Activated naive CD4-positive, alpha-beta T cell (primary cell): Measurements from ENCODE around the gene SCAMP2.
"Not testable (repeated sequence)": the region's sequence is repeated elsewhere in the genome, so short reads cannot be mapped to it uniquely, and the experiment has no call there.

Experiments
- DNase-seq, 4 experiments: peaks; one replicate each; lab custom pipeline; 2025; lab: John Stamatoyannopoulos, UW

The SCAMP2 gene, protein sequence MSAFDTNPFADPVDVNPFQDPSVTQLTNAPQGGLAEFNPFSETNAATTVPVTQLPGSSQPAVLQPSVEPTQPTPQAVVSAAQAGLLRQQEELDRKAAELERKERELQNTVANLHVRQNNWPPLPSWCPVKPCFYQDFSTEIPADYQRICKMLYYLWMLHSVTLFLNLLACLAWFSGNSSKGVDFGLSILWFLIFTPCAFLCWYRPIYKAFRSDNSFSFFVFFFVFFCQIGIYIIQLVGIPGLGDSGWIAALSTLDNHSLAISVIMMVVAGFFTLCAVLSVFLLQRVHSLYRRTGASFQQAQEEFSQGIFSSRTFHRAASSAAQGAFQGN

DNA sequence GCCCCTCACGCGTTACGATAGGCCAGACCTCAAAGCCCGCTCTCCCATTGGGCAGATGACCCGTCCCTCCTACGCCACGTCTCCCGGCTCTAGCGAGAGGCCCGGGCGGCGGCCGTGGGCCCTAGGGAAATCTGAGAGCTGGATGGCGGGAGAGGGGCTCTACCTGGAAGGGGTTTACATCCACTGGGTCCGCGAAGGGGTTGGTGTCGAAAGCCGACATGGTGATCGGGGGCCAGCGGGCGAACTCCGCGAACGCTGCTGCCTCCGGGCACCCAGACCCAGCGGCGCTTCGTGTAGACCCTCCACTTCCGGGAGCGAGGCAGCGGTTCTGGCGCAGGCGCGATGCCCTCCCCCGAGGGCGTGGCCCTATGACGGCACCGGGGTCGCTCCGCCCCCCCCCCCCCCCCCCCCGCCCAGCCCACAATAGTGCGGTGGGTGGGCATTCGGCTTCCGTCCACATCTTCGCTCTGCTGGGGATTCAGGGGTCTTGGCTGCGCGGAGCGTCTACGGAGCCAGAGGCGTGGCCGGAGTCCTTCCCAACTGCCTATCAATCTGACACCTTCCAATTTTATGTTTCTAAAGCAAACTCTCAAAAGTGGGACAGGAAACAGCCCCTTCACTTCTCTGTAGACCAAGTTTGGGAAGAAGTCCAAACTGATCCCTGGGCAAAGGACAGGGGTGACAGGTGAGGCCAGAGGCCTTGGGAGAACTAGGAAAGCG lies at the start of gene SCAMP2:
SCAMP2 (minus strand) TSS at position 330 of the 720 bp plus-strand sequence; CDS start at position 220, 110 bp downstream.
- peak; percentile 79 to 94 (median 88) for DNase-seq

DNA sequence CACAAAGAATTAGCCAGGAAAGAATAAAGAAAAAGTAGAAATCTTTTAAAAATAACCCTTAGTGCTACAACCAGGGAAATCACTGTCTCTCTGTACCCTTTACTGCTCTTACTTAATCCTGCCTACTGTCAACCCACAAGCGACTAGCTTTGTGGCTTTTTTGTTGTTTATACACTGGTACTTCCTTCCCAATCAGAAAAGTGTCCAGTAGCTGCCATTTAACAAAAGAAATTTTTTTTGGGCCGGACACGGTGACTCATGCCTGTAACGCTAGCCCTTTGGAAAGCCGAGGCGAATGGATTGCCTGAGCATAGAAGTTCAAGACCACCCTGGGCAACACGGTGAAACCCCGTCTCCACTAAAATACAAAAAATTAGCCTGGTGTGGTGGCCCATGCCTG lies 47.3 kb upstream of the SCAMP2 start:
- DNase-seq = no peak

DNA sequence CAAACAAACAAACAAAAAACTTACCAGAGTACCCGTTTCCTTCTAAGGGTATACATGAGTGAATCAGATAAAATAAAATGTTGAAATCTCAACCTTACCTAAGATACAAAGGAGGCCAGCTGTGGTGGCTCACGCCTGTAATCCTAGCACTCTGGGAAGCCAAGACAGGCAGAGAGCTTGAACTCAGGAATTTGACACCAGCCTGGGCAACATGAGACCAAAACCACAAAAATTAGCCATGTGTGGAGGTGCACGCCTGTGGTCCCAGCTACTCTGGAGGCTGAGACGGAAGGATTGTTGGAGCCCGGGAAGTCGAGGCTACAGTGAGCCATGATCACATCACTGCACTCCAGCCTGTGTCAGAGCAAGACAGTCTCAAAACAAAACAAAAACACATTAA lies 44.5 kb upstream of the SCAMP2 start:
- no peak for DNase-seq

DNA sequence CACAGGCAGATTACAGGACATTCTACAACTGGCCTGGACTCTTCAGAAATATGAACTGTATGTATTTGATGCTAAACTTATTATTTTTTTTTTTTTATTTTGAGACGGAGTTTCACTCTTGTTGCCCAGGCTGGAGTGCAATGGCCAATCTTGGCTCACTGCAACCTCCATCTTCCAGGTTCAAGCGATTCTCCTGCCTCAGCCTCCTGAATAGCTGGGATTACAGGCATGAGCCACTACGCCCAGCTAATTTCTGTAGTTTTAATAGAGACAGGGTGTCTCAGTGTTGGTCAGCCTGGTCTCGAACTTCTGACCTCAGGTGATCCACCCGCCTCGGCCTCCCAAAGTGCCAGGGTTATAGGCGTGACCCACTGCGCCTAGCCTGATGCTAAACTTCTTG lies 40.6 kb upstream of the SCAMP2 start:
- not testable (repeated sequence) for DNase-seq

DNA sequence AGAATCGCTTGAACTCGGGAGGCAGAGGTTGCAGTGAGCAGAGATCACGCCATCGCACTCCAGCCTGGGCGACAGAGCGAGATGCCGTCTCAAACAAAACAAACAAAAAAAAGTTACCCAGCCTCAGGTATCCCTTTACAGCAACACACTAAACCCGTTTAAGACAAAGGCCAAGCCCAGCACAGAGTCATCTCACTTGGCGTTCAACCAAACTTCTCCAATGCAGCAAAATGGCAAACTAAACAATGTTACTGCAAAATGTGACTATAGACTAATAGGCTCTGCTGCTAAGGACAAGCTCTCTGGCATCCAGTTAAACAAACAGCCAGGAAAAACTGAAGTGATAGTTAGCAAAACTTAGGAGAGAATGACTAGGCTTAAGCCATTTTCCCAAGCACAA lies 39.9 kb upstream of the SCAMP2 start:
- DNase-seq = no peak

DNA sequence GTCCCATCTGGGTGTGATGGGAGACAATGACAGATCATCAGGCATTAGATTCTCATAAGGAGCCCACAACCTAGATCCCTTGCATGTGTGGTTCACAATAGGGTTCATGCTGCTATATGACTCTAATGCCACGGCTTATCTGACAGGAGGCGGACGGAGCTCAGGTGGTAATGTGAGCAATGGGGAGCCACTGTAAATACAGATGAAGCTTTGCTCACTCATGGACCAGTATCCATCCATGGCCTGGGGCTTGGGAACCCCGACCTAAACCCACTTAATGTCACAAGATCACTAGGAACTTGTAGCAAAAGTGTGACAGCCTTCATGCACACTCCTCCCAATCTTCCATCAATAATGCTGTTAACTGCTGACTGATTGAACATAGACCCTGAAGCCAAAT lies 35.5 kb upstream of the SCAMP2 start:
- no peak for DNase-seq

- no peak for DNase-seq
Measured at GRCh38 chr15:74907163-74907870, 34.2 kb upstream of the SCAMP2 start.

DNA sequence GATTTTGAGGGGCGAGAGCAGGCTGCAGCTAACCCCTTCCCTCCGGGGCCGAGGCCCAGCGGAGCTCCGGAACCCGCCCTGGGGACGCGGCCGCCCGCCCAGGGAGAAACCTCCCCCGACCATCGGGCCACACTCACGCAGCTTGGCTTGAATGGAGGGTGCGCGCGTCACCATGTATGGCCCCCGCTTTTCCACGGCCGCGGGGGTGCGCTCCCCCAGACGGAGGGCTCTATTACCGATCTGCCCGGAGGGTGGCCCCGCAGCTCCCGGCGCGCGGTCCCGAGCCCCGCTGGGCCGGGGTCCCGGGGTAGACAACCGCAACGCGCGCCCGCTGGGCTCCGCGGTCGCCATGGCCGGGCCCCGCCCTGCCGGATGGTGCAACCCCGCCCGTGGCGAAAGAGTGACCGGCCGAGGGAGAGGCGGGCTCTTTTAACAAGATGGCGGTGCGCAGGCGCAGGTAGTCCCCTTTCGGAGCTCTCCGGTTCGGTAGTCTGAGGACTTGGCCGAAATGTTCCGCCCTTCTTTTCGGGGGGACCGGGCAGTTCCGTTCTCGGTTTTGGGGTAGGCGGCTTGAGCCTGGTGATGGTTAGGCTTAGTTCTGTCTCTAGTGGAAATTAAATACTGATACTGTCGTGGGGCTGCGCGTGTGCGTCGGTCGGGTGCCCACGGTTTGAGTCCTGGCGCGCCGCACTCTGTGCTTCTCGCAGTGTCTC lies 33.4 kb upstream of the SCAMP2 start, which contains the start of gene FAM219B:
FAM219B (minus strand) TSS at position 402 of the 713 bp plus-strand sequence; CDS start at position 351, 51 bp downstream.
- peak; percentile 26 to 58 (median 42) for DNase-seq

- peak in 1 of 4 experiments; percentile 26 for DNase-seq
Measured at GRCh38 chr15:74906067-74906449, 32.9 kb upstream of the SCAMP2 start.

DNA sequence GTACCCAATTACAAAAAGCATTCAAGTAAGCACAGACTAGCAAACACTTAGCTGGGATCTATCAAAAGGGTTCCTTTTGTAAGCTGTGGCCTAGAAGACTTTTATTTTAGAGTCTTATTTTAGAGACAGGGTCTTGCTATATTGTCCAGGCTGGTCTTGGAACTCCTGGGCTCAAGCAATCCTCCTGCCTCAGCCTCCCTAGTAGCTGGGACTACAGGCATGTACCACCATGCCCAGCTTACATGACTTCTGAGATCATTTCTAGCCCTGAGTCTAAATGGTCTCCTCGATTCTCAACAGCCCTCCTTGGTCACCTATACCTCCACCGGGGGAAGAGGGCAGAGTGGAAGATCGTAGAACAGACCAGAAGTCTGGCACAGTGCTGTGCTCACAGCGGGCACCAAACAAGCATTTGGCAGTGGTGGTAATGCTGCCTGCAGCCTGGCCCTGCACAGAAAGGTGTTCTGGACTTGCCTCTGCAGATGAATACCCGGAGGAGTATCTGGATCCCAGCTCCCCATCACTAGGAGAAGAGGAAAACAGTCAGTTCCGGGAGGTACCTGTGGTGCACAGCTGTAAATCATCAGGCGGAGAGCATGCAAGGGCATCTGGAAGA lies 31.1 kb upstream of the SCAMP2 start:
- DNase-seq = no peak

GRCh38 chr15:74903676-74904075 lies 30.5 kb upstream of the SCAMP2 start:
- no peak for DNase-seq

DNA sequence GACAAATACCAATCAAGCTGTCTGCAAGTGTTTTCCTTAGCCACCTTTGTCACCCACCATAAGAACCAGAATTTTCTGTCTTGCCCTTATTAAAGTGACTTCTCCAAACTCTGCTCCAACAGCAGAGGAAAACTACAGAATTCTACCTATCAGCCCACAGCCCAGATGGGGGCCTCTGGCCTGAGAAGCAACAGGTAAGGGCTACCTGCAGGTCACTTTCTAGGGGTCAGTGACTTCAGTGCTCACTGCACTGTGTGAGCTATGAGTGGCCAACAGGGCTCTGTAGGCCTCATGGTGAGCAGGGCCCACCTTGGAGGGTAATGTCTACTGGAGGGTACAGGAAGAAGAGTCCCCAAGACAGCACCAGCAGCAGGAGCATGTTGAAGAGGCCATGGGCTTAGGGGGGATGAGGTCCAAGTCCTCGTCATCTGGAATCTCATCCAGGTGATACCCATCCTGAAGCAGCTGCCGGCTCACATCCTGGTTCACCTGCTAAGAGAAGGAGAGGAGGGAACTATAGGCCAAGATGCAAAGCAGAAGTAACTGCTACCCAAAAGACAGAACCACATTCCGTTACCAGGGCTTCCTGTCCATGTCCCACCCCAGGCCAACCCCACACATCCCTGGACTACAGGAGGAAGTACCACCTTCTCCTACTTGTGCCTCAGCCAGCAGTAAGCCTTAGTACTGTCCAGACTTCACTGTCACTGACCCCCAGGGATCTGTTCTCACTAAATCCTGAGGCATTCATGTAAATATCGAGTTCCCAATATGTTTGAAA lies 29.3 kb upstream of the SCAMP2 start:
- DNase-seq = no peak

DNA sequence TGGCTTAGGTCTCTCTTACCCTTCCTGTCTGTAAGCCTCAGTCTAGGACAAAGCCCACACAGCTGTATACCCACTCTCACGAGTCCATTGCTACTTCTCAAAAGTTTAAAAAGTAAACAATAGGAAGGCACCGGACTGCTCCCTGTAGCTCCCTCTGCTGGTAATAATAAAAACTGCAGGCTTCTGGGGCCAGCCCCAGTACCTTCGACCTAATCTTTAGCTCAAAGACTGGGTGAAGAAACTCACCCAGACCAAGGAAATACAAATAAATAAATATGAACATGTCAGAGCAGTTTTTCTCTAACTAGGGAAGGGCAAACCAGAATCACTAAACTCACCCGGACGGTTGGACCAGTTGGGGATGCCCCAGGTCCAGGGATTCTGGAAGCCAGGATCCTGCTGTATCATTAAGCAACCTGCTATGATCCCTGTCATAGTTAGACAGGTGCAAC lies 28.5 kb upstream of the SCAMP2 start:
- peak in 3 of 4 experiments; percentile 16 to 27 (median 21) for DNase-seq

GRCh38 chr15:74897300-74897701 lies 24.1 kb upstream of the SCAMP2 start:
- no peak for DNase-seq

DNA sequence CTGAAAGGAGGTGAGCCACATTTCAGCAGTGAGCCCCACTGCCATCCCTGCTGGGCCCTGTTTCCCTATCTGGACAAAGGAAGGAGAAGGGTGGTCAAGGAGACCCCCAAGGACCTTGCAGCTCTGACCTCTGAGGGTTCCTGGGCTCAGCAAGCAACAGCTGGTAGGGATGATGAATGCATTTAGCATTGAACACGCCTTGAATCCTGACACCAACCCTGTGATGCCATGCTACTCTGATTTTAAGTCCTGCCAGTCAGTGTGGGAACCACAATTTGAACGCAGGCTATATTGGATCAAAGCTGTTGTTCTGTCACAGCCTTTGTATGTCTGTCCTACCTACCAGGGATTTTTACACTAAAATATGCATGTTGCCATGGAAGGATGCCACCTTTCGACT lies 23.2 kb upstream of the SCAMP2 start:
- no peak for DNase-seq

GRCh38 chr15:74895830-74896229 lies 22.7 kb upstream of the SCAMP2 start:
- no peak for DNase-seq

GRCh38 chr15:74894383-74894782 lies 21.2 kb upstream of the SCAMP2 start:
- not testable (repeated sequence) for DNase-seq

DNA sequence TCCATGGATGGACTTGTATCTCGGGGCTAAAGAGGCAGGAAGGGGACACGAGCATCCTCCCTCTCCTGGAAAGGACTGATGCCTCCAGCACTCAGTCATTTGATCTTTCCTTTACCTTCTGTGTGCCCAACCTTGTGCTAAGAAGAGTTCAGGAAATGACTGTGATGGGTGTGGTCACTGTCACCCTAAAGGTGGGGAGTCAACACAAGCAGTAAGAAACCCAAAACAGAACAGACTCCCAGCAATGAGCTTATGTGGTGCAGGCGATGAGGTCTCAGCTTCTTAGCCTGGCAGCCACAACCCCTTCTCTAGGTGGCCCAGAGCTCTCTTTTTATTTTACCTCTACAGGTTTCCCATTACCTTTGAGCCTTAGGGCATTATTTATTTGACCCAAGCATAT lies 20.5 kb upstream of the SCAMP2 start:
- no peak for DNase-seq

DNA sequence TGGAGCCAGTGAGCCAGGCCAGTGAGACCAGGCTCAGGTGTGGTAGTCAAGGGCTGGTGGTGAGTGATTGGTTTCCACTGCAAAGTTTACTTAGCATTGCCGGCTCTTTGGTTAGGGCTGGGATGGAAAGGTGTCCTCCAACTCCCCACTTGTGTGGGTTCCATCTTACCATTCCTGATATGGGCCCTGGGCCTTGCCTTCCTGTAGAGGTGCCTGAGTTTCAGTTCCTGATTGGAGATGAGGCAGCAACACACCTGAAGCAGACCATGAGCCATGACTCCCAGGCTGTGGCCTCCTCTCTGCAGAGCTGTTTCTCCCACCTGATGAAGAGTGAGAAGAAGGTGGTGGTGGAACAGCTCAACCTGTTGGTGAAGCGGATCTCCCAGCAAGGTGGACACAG lies 19.8 kb upstream of the SCAMP2 start:
- DNase-seq = no peak

DNA sequence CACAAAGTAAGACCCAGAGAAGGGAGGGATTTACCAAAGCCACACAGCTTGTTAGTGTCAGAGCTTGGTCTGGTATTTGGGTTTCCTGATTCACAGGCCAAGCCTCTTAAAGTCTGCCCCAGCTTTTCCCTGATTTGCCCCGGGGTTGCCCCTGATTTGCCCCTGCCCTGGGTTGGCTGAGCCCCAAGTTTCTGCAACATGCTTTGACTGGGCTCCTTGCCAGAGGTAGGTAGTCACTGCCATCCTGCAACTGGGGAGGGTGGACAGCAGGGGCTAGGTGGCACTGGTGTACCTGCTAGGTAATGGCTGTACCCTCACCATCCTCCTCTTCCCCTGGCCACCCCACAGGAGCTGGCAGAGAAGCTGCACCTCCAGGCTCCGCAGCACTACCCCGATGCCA lies 19.1 kb upstream of the SCAMP2 start:
- no peak for DNase-seq

- DNase-seq = no peak
Measured at GRCh38 chr15:74891469-74891868, 18.3 kb upstream of the SCAMP2 start.
